ENCODE data around the gene SLC8A1. TPM values are rescaled to one million over a fixed set of nuclear protein-coding genes. Genes with fewer than 3 reads are reported as not detected.

The SLC8A1 gene
- total and polyA plus RNA-seq, 8 donors = 5.4 to 39.7 (median 6.6) TPM

DNA sequence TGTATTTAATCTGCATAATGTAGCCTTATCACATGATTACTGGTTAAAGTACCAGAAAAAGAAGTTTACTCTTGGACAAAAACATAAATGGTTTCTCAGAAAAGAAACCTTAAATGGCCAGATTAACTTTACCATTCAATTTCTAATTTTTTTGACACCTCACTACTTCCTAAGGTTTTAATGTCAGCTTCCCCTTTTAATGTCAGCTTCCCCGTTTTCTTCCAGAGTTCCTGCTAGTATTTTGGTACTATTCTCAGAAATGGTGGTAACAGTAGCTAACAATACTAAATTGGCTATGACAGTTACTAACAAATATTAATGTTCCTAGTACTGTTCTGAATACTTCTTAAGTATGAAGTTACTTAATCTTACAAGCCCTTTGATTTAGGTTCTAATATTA is 22.4 kb upstream of the SLC8A1 start:
- ATAC-seq (no peak), DNase-seq (no peak)
- peaks cover 0 to 27% of the 10 kb centered on the region in 2 donors for H3K4me1 ChIP-seq
- H3K27ac ChIP-seq = peak overlapping the region in 1 of 2 donors; percentile 55
- intact Hi-C loops (cut with DNase I) = no loop called here
- H3K9me3 ChIP-seq = no peaks in the 10 kb centered on the region
- no peak overlapping the region for H3K4me3 ChIP-seq
- H3K27me3 ChIP-seq = no peaks in the 10 kb centered on the region
- H3K36me3 ChIP-seq = no peaks in the 10 kb centered on the region
- TF ChIP-seq, protein P1, sequence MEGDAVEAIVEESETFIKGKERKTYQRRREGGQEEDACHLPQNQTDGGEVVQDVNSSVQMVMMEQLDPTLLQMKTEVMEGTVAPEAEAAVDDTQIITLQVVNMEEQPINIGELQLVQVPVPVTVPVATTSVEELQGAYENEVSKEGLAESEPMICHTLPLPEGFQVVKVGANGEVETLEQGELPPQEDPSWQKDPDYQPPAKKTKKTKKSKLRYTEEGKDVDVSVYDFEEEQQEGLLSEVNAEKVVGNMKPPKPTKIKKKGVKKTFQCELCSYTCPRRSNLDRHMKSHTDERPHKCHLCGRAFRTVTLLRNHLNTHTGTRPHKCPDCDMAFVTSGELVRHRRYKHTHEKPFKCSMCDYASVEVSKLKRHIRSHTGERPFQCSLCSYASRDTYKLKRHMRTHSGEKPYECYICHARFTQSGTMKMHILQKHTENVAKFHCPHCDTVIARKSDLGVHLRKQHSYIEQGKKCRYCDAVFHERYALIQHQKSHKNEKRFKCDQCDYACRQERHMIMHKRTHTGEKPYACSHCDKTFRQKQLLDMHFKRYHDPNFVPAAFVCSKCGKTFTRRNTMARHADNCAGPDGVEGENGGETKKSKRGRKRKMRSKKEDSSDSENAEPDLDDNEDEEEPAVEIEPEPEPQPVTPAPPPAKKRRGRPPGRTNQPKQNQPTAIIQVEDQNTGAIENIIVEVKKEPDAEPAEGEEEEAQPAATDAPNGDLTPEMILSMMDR (IDR thresholded peaks at IDR 0.05) = no peak

DNA sequence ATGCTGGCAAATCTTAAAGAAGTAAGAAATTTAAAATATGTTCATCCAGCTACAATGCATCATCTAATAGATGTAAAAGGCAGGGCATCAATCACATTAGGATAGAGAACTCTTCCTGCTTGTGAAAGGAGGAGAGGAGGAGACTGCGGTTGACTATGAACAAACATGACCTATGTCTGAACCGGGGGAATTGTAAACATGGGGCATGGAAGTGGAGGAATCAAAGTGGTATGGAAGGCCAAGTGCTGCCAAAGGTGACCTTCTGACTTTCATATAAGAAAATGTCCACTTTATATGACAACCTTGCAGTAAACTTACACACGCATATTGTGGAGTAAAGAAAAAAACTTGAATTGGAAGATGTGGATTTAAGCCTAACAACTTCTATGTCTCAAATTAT is 20.0 kb upstream of the SLC8A1 start:
- DNase-seq (no peak), ATAC-seq (no peak)
- Histone ChIP-seq H3K27me3 (no peaks in the 10 kb centered on the region), H3K4me1 (peaks cover 0 to 21% of the 10 kb centered on the region in 2 donors), H3K9me3 (no peaks in the 10 kb centered on the region), H3K36me3 (no peaks in the 10 kb centered on the region), H3K27ac (peak overlapping the region in 1 of 2 donors; percentile 9), H3K4me3 (no peak overlapping the region)
- TF ChIP-seq, protein P1 (IDR thresholded peaks at IDR 0.05) = no peak
- intact Hi-C loops (cut with DNase I) = no loop called here

DNA sequence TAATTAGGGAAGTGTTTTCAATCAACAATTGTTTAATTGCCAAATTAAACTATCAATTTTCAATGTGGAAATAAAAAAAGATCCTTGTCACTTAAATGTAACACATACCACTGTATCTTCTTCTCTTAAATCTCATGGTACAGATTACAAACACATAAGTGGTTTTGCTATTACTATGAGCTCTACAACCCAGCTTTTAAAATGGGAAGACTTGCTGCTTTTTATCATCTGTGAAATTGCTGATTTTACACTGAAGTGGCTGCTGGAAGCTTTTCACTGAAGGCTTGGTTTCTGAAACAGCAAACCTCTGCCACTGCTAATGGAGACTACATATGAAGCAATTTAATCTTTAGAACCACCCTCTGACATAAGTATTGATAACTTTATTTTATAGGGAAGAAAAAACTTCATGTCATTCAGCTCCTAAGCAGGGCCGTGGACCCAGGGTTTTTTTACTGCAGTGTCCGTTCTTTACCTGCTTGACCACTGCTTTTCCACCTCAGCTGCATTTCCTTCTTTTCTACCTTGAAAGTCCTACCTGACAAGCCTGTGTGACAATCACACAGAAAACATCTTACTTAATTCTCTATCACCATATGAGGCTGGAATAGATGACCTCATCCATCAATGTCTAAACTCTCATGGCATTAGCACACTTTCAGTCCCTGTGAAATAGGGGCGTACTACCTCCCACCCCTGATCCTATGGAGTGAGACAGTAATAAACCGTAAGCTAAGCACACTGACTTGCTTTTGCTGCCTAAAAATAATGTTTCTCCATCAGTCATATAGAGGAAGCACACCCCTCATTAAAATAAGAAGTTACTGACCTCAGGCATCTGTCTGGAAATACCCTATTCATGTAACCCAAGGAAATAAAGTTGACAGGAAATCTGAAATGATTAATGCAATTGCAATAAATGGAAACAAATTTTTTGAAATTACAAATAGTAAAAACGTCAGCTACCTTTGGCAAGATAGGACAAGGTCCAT is 19.2 kb upstream of the SLC8A1 start:
- no peaks in the 10 kb centered on the region for H3K27me3 ChIP-seq
- peak overlapping the region in 1 of 2 donors; percentile 9 for H3K27ac ChIP-seq
- H3K9me3 ChIP-seq = no peaks in the 10 kb centered on the region
- TF ChIP-seq, protein P1 (IDR thresholded peaks at IDR 0.05) = no peak
- peak; percentile 36 for ATAC-seq
- peaks cover 0 to 21% of the 10 kb centered on the region in 2 donors for H3K4me1 ChIP-seq
- H3K36me3 ChIP-seq = no peaks in the 10 kb centered on the region
- DNase-seq = no peak
- no peak overlapping the region for H3K4me3 ChIP-seq
- intact Hi-C loops (cut with DNase I) = no loop called here

DNA sequence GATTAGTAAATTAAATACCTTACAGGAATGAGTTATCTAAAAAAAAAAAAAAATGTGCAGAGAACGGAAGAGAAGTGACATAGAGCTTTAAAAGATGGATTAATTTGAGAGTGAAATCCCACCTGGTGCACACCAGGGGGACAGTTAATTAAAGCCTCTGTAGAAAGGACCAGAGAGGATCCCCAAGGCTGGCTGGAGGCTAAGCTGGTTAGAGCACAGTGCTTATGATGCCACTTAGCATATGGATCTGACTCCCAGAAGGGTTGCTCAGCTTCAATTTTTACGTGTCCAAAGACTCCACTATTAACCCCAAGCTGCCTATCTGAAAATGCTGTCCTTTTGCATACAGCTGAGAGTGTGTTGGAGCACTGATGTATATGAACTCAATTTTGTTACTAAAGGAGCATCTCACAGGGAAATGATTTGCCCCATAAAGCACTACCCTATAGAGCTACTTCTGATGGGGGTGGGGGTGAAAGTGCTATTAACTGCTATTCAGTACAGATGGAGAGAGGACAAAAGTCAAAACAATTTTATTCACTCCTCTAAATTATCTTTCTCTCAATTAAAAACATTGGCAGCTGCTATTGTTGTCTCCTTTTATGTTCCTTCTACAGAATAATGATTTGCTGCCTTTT is 15.2 kb upstream of the SLC8A1 start:
- ATAC-seq (no peak), DNase-seq (no peak)
- H3K27me3 ChIP-seq = no peaks in the 10 kb centered on the region
- H3K4me3 ChIP-seq = no peak overlapping the region
- H3K4me1 ChIP-seq = peaks cover 0 to 12% of the 10 kb centered on the region in 2 donors
- TF ChIP-seq, protein P1 (IDR thresholded peaks at IDR 0.05) = no peak
- H3K9me3 ChIP-seq = no peaks in the 10 kb centered on the region
- H3K36me3 ChIP-seq = no peaks in the 10 kb centered on the region
- no peak overlapping the region for H3K27ac ChIP-seq
- intact Hi-C loops (cut with DNase I) = no loop called here

DNA sequence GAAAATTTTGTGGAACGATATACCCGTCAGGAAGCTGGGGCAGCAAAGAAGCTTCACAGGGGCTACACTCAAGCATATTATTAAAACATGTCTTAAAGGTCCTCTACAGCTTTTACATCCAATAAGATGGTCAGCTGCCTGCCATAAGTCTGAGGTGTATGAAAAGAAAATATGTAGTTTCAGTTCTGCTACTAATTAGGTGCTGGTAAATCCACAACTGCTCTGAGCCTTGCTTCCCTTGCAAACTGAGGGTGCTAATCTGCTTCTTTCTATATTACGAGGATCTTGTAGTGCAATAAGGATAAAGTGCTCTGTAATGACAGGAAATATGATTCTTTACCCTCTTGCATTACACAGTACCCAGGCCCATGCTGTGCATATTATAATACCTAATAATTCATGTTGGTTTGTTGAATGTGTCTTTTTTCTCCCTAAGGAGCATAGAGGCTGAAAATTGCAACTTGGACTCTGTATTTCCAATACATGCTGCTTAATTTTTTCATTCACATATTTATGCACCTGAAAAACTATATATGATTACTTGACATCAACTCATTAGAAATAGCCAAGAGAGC is 14.5 kb upstream of the SLC8A1 start:
- intact Hi-C loops (cut with DNase I) = no loop called here
- no peak for DNase-seq
- Histone ChIP-seq H3K27me3 (no peaks in the 10 kb centered on the region), H3K27ac (no peak overlapping the region), H3K36me3 (no peaks in the 10 kb centered on the region), H3K4me3 (no peak overlapping the region), H3K9me3 (no peaks in the 10 kb centered on the region), H3K4me1 (peaks cover 0 to 6% of the 10 kb centered on the region in 2 donors)
- TF ChIP-seq, protein P1 (IDR thresholded peaks at IDR 0.05) = no peak
- ATAC-seq = no peak

Measured in left lung (tissue), 10 donors.